Muscle of leg (tissue), 11 donors: ENCODE results near the gene HDDC2. TPM values are rescaled to one million over a fixed set of nuclear protein-coding genes. Genes with fewer than 3 reads are reported as not detected.

Experiments used
- DNase-seq: peaks from one replicate; pipeline ENCODE4 v3.0.0; 2013
- H3K27ac ChIP-seq: one replicate; pipeline ENCODE4 v1.5.1; 2013; ENCODE audit warnings: mild to moderate bottlenecking, low read length, control low read depth
- H3K27me3 ChIP-seq: one replicate; pipeline ENCODE4 v1.6.1; 2013; ENCODE audit warnings: low read length; ENCODE audit not compliant: control insufficient read depth, insufficient read depth
- H3K36me3 ChIP-seq: one replicate; pipeline ENCODE4 v1.6.1; 2013; ENCODE audit warnings: low read length; ENCODE audit not compliant: control insufficient read depth, insufficient read depth
- H3K4me1 ChIP-seq: one replicate; pipeline ENCODE4 v1.6.1; 2013; ENCODE audit warnings: low read length; ENCODE audit not compliant: control insufficient read depth, insufficient read depth
- H3K4me3 ChIP-seq: one replicate; pipeline ENCODE4 v1.5.1; 2013; ENCODE audit warnings: low read length, control low read depth
- H3K9me3 ChIP-seq: replicated peaks from 2 replicates; pipeline ENCODE4 v1.6.1; 2013; ENCODE audit warnings: low read depth, low read length; ENCODE audit not compliant: control insufficient read depth
- WGBS: methylation state at CpG from one replicate; pipeline ENCODE4 v1.1.5; 2013; ENCODE audit warnings: missing lambda C conversion rate; ENCODE audit not compliant: insufficient coverage; 5-methylcytosine and 5-hydroxymethylcytosine counted together
- polyA plus RNA-seq, 8 donors: library from polyadenylated mRNA; unstranded; fragments of 120-200 nt; gene quantifications; one replicate each; pipeline versions ENCODE4 v1.2.1 to v1.2.3, GENCODE V29; 2013; ENCODE audit warnings: inconsistent platforms in 1 of 8, low replicate concordance in 1 of 8; ENCODE audit not compliant: insufficient read length in 8 of 8, insufficient read depth in 1 of 8
- total RNA-seq: library from RNA; stranded (reverse); fragments of 120-200 nt; gene quantifications from one replicate; pipeline ENCODE4 v1.2.4, GENCODE V29; 2013

Gene HDDC2
- total and polyA plus RNA-seq, 9 donors: 50.2 to 72.5 (median 61.0) TPM

DNA sequence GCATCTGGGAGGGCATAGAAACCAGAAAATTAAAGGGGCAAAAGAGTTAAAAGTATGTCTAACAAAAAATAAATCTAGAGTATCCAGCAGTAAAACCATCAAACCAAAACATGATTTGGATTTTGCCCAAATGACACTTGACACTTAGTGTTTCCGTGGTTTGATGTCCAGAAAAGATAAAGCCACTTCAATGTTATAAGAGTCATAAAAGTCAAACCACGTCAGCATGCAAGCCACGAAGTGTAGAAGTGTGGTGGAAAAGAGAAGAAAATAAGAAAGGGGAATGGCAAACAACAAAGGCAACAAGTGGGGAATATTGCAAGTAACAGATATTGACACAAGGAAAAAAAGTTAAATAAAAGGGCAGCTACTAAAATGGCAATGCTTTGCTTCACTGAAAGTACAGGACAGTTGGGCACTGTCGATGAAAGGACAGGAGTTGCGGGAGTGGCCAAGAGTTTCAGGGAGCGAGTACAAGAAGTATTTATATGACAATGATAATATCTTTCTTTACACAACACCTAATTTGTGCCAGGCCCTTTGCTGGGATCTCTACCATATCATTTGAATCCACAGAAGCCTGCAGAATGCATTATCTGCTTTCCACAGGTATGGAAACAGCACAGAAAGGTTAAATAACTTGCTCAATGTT, 6.3 kb upstream of the HDDC2 start:
- H3K27me3 ChIP-seq: peaks cover 2% of the 10 kb centered on the region
- no peak for DNase-seq
- peaks cover 4% of the 10 kb centered on the region for H3K9me3 ChIP-seq
- H3K4me3 ChIP-seq: no peak overlapping the region
- H3K27ac ChIP-seq: no peak overlapping the region
- no peaks in the 10 kb centered on the region for H3K4me1 ChIP-seq
- no peaks in the 10 kb centered on the region for H3K36me3 ChIP-seq
- 13% methylated on average over 2 of the region's 6 CpGs for WGBS

DNA sequence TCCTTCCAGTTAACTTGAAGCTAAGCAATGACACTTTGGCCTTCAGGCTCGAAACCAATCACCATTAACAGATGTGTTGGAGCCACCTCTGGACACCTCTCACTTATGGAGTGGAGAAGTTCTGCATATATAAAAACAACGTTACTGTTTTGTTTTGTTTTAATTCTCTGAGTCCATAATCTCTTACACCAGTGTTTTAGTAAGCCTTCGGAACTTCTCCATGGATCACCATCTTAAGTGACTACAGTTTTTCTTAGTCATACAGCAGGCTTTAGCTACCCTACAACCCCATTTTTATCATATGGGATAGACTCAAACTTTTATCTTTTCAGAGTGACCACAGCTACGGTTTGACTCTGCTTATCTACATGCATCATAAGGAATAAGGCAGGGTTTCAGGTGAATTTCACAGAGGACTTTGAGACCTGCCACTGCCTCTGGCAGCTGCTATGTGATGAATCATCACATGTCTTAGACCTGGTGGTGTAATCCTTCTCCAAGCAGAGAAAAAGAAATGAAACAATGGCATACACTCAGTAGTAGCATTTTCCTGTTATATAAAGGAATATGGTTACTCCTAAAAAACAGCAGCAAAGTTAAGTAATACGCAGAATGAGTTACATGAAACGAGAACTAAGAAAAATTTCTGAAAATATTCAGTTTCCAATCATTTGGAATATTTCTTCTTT, 5.5 kb upstream of the HDDC2 start:
- DNase-seq: no peak
- Histone ChIP-seq H3K9me3 (peaks cover 4% of the 10 kb centered on the region), H3K27ac (no peak overlapping the region), H3K36me3 (no peaks in the 10 kb centered on the region), H3K4me1 (no peaks in the 10 kb centered on the region), H3K27me3 (peaks cover 2% of the 10 kb centered on the region), H3K4me3 (no peak overlapping the region)
- 80% methylated on average over 1 of the region's 6 CpGs for WGBS

DNA sequence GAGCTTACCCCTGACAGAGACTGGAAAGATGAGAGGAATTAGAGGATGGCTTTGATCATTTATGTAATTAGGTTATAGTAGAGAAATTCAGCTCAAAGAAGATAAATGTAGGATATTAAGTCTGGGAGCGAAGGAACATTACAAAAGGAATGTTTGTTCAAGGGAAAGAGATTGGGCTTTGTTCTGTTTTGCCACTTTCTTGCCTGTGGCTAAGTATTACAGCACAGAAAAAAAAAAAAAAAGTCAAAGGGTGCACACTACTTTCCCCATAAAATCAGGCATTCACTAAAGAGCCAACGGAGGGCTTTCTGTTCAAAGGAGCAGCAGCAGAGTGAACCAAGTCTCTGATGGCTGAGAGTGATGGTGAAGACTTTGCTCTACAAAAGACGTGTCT, 5.0 kb upstream of the HDDC2 start:
- no peaks in the 10 kb centered on the region for H3K36me3 ChIP-seq
- no peak overlapping the region for H3K27ac ChIP-seq
- H3K4me3 ChIP-seq: no peak overlapping the region
- H3K4me1 ChIP-seq: no peaks in the 10 kb centered on the region
- DNase-seq: no peak
- WGBS: 100% methylated on average over 1 of the region's 3 CpGs
- peaks cover 4% of the 10 kb centered on the region for H3K9me3 ChIP-seq
- peaks cover 2% of the 10 kb centered on the region for H3K27me3 ChIP-seq

DNA sequence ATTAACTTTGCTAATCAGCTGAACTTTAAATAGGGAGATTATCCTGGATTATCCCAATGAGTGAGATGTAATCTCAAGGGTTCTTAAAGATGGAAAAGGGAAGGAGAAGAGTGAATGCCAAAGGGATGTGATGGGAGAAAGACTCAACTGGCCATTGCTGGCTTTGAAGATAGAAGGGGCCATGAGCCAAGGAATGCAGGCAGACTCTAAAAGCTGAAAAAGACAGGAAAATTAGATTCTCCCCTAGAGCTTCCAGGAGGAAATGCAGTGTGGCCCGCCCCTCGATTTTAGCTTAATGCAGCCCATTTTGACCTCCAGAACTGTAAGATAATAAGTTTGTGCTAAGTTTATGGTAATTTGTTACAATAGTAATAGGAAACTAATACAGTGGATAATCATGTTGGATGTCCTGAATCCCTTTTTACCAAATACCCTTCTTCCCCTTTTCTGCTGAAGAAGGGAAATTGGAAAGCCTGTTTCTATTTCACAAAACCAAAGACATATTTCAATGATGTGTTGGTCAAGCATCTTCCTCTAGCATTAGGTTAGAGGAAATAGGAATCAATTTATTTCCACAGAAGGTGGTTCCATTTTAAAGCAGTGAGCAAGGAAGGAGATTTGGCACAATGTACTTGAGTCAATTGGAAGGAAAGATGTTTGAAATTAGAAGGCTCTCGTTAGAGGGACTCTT, 3.3 kb upstream of the HDDC2 start:
- Histone ChIP-seq H3K27me3 (peaks cover 2% of the 10 kb centered on the region), H3K4me3 (no peak overlapping the region), H3K36me3 (peaks cover under 1% of the 10 kb centered on the region), H3K27ac (no peak overlapping the region), H3K4me1 (peaks cover 4% of the 10 kb centered on the region), H3K9me3 (peaks cover 4% of the 10 kb centered on the region)
- 83% methylated on average over 1 of the region's 3 CpGs for WGBS
- DNase-seq: no peak

DNA sequence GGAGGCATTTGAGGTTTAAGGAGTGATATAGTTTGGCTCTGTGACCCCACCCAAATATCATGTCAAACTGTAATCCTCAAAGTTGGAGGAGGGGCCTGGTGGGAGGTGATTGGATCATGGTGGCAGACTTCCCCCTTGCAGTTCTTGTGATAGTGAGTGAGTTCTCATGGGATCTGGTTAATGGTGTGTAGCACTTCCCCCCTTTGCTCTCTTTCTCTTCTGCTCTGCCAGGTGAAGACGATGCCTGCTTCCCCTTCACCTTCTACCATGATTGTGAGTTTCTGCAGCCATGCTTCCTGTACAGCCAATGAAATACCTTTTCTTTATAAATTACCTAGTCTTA, 1.7 kb upstream of the HDDC2 start:
- Histone ChIP-seq H3K27ac (no peak overlapping the region), H3K36me3 (peaks cover 11% of the 10 kb centered on the region), H3K4me1 (peaks cover 6% of the 10 kb centered on the region), H3K9me3 (peaks cover 4% of the 10 kb centered on the region), H3K27me3 (no peaks in the 10 kb centered on the region), H3K4me3 (no peak overlapping the region)
- DNase-seq: no peak
- WGBS: no CpG with 5 or more reads among the region's 1 CpG

DNA sequence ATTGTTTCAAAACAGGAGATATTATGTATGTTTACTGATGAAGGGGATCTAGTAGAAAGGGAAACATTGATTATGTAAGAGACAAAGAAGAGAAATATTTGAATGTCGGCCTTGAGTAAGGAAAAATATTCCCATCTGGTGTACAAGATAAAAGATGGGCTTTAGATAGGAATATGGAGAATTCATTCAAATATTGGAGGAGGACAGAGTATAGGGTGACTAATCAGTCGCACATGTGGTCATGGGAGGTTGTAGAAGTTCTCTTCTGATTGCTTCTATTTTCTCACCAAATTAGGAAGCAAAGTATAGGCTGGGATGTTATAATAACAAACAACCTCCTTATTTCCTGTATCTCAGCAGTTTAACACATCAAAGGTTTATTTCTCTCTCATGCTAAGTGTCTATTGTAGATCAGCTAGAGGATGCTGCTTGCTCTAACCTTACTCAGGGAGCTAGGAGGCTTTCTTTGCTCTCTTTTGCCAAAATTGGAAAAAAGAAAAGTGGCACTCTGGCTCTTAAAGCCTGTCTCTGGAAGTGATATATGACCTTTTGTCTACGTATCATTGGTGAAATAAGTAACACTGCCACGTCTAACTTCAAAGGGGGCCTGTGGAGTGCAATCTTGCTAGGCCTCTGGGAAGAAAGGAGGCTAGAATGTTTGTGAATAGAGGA, 1.2 kb upstream of the HDDC2 start:
- peaks cover 15% of the 10 kb centered on the region for H3K36me3 ChIP-seq
- WGBS: no CpG with 5 or more reads among the region's 4 CpGs
- no peak overlapping the region for H3K27ac ChIP-seq

DNA sequence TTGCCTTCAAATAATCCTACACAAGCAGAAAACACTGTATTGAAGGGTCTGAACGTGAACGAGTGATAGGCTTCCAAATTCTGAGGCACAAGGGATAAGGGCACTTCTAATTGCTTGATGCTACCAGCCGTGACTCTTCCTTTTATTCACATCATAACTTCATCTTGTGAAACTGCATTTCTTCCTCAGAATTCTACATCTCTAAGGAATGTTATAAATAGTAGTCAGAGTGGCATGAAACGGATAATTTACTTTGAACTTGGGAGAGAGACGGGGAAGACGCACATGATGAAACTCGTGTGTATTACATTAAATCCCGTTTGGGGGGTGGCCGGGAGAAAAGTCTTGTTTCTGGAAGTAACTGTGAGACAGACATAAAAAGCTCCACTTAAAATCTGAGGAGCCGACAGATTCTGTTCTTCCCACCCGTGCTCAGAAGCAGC, 754 bp downstream of the HDDC2 start:
- DNase-seq: peak; percentile 5

More for the DNA sequence above, 1.2 kb upstream of the HDDC2 start:
- DNase-seq: no peak
- Histone ChIP-seq H3K27me3 (no peaks in the 10 kb centered on the region), H3K4me3 (no peak overlapping the region), H3K9me3 (peaks cover 4% of the 10 kb centered on the region), H3K4me1 (peaks cover 6% of the 10 kb centered on the region)

DNA sequence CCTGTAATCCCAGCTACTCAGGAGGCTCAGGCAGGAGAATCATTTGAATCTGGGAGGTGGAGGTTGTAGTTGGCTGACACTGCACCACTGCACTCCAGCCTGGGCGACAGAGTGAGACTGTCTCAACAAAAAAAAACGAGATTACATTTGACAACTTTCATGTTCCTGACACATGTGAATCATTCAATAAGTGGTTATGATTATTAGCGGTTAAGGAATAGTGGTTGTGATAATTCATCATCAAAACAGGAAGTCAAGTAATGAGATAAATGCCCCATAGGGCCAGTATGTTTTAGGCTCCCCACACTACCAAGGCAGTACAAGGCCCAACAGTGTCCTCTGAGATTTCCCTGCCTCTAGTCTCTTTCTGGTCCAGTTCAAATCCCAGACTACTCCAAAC, 2.5 kb downstream of the HDDC2 start:
- Histone ChIP-seq H3K4me3 (no peak overlapping the region), H3K9me3 (no peaks in the 10 kb centered on the region), H3K27me3 (no peaks in the 10 kb centered on the region), H3K36me3 (peaks cover 30% of the 10 kb centered on the region), H3K27ac (no peak overlapping the region), H3K4me1 (peaks cover 9% of the 10 kb centered on the region)
- 100% methylated on average over 1 of the region's 3 CpGs for WGBS
- DNase-seq: no peak

More for the DNA sequence above, 754 bp downstream of the HDDC2 start:
- peaks cover 4% of the 10 kb centered on the region for H3K9me3 ChIP-seq
- H3K36me3 ChIP-seq: peaks cover 26% of the 10 kb centered on the region
- H3K4me3 ChIP-seq: peak overlapping the region; percentile 73
- peaks cover 6% of the 10 kb centered on the region for H3K4me1 ChIP-seq
- peak overlapping the region; percentile 85 for H3K27ac ChIP-seq
- 0% methylated on average over 3 of the region's 11 CpGs for WGBS
- H3K27me3 ChIP-seq: no peaks in the 10 kb centered on the region

DNA sequence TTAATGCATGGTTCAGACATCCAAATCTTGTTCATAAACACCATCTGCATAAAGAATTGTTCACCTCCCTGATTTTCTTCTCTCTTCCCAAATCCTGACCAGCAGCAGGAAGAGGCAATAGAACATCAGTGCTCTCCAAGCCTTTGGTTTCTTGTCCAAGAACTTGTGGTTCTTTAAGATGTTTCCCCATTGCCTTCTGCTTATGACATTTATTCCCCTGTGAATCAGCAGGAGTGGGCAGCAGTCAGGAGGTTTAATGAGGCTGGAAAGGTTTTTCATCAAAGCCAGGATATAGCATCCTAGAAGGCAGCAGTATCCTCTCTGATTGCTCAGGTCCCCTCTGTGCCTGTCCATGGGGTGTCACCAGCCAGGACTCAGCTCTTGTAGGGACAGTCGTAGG, 5.3 kb downstream of the HDDC2 start:
- Histone ChIP-seq H3K9me3 (no peaks in the 10 kb centered on the region), H3K27ac (no peak overlapping the region), H3K27me3 (no peaks in the 10 kb centered on the region), H3K36me3 (peaks cover 45% of the 10 kb centered on the region), H3K4me1 (peaks cover 9% of the 10 kb centered on the region), H3K4me3 (no peak overlapping the region)
- no peak for DNase-seq
- WGBS: no CpG with 5 or more reads among the region's 1 CpG

DNA sequence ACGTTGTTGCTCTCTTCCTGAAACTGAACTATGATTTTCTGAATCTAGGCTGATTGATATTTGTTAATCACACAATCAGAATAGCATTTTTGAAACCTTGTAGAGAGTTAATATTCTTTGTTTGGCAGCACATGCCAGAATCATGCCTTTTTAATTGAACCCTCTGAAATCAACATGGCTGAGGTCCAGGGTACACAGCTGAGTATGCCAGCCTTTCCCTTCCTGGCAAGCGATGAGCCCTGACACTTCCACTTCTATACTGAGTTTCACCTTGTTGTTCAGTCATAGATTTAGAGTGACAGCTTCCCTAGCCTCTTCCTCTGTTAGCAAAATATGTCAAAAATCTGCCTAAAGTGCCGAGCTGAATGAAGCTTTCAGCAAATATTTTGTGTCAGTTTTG, 6.8 kb downstream of the HDDC2 start:
- Histone ChIP-seq H3K36me3 (peaks cover 50% of the 10 kb centered on the region), H3K4me3 (no peak overlapping the region), H3K9me3 (no peaks in the 10 kb centered on the region), H3K4me1 (peaks cover 3% of the 10 kb centered on the region), H3K27ac (peak overlapping the region; percentile 55), H3K27me3 (no peaks in the 10 kb centered on the region)
- WGBS: no CpG with 5 or more reads among the region's 3 CpGs
- peak; percentile 31 for DNase-seq
